DMS79 (cell line): ENCODE measurements around the gene KCNIP1.
"Not testable (repeated sequence)": the region's sequence is repeated elsewhere in the genome, so short reads cannot be mapped to it uniquely, and the experiment has no call there.

Source experiments
- DNase-seq: peaks from one replicate; lab custom pipeline; 2025; lab: John Stamatoyannopoulos, UW

Gene KCNIP1

DNA sequence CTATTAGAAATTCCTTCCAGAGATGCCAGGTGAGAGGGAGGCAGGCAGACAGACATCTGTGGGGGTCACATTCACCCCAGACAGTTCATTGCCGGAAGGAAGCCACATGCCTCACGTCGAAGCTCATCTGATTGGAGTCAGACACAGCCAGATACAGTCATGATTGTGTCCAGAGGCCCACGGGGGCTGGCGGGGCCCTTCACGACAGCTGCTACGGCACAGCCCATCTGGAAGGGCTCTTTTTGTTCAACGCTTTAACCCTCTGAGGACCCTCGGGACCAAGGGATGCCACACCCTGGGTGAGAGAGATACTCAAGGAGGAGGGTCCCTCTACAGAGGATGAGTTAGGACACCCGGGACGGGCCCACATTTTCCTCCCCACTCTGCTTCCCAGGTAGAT is 247.8 kb downstream of the KCNIP1 start:
- no peak for DNase-seq

DNA sequence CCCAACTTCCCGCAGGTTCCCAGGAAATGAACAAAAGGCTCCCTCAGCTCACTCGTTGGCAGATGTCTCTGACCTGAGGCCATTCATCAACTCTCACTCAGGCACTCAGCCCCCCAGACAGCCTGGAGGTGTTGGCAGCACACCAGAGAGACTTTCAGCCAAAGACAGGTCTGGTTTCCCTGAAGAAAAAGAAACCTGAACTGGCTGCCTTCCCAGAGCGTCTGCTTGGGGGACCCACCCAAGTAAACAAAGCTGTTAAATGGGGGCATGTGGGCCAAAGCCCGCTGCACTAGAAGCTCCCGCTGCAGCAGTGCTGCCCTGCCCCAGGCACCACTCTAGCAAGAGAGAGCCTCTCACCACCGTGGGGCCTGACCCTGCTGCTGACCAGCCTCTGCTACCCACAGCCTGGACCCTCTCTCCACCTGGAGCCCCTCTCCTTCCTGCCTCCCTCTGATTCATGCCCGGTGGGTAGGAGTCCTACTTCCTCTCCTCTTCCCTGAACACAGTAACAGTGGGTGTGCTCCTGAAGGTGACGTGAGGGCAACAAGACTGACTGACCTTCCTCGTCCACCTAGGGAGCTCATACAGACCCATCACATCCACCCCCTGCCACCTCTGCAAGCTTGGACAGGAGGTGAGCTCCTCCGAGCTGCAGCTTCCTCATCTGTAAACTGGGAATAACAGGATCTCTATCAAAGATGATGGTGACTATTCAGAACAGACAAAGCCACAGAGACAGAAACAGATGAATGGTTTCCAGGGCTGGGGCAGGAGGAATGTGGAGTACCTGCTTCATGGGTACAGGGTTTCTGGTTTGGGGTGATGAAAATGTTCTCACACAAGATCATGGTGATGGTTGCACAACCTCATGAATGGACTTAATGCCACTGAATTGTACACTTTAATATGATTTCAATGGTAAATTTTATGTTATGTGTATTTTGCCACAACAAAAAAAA is 248.7 kb downstream of the KCNIP1 start:
- peak; percentile 80 for DNase-seq

DNA sequence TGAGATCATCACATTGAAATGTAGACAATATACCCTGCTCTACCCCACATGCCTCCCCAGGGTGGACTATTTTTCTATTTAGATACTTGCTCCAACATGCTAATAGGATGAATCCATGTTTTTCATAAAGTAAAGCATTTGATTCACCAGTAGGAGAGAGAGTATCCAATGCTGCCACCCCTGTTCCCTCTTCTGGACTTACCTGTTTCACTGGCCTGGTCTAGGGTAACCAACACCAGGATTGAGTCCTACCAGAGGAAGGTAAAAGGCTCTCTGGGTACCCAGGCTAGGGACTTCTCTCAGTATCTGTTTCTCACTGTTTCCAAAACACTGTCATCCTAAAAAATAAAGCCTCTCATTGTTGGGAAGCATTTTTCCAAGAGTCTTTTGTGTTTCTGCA is 249.5 kb downstream of the KCNIP1 start:
- DNase-seq = no peak

DNA sequence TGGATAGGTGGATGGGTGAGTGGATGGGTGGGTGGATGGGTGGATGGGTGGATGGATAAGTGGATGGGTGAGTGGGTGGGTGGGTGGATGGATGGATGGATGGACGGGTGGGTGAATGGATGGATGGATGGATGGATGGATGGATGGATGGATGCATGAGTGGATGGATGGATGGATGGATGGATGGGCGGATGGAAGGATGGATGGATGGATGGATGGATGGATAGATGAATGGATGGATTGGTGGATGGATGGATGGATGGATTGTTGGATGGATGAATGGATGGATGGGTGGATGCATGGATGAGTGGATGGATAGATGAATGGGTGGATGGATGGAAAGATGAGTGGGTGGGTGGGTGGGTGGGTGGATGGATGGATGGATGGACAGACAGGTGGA is 250.7 kb downstream of the KCNIP1 start:
- DNase-seq = not testable (repeated sequence)

DNA sequence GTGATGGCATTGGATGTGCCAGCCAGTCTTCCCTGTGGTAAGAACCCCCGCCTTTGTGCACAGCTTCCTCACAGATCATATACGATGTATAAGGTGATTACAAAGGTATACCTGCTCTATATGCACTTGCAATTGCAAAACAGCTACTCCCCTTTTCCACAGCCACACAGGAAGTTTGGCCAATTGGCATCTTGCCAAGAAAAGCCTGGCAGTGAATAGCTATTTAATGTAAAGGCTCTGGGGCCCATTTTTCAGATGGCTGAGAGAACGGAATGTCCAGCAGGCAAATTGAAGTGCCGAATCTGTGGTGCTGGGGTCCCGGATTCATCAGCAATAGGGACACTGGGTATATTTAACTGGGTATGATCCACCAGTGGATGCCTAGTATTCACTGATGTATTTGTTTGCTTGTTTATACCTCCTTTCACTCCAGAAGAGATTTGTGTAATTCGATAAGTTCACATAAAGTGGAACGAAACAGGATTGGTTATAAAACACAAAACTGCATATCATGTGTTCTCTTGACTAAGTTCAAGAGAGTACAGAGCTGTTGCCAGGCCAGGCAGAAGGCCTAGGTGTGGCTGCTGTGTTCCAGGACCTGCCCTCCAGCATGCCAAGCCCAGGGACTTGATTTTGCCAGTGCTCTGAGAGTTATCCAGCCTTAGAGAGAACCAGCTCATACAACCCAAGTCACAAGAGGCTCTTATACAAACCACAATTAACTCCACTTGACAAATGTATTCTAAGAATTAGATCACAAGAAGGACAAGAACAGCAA is 252.0 kb downstream of the KCNIP1 start:
- peak; percentile 77 for DNase-seq

DNA sequence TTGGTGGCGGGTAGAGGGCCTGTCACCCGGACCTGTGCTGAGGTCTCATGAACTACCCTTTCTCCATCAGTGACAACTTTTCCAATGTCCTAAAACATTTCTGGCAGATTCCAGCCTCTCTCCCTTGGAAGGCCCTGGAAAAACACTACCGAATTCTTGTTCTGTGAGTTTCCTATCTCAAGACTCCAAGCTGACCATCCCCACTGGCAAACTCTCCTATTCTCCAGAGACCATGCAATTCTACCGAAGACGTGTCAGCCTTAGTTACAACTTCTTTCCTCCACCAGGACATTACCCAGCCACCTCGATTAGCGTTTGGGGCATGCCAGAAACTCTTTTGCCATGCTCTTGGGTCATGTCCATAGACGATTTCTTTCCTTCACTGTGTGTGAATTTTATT is 252.9 kb downstream of the KCNIP1 start:
- no peak for DNase-seq

DNA sequence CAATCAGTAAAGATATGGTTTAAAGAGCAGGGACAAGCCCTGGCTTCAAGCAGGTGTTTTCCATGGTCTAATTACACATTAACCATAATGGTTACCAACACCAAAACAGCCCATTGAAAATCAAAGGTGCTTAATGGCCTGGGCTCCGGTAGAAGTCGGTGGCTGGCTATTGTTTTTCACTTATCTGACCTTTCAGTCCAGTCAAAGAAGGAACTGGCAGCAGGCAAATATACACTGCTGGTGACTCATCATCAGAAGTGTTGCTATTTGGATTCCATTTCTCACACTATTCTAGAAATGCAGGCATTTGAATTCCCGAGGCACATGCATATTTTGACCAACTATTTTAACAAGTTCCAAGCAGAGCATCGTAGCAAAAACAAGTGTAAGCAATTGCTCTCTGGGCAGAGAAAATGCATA is 253.4 kb downstream of the KCNIP1 start:
- no peak for DNase-seq

DNA sequence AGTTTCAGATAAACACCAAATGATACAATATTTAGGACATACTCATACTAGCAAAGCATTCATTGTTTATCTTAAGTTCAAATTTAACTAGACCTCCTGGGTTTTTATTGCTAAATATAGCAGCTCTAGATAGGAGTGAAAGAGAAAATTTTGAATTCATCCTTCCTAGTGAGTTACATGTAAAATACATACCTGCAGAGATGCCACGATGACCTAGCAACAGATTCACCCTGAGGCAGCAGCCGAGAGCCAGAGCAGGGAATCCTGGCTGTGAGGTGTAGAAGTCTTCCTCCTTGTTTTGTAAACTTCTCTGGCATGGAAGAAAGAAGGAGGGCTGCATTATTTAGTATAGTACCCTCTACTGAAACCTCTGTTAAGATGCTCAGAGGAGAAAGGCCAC is 253.8 kb downstream of the KCNIP1 start:
- DNase-seq = no peak

DNA sequence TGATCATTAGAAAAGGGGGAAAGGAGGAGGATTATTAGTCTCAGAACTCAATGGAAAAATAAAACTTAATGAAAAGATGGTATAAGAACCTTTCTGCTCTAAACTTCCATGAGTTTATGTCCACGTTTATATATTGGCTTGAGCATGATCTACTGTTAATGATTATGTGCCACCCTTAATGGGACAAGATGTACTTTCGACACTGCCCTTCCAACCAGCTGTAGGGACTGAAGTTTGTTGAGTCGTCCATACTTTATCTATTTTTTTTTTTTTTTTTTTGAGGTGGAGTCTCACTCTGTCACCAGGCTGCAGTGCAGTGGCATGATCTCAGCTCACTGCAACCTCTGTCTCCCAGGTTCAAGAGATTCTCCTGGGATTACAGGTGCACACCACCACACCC is 254.7 kb downstream of the KCNIP1 start:
- no peak for DNase-seq

DNA sequence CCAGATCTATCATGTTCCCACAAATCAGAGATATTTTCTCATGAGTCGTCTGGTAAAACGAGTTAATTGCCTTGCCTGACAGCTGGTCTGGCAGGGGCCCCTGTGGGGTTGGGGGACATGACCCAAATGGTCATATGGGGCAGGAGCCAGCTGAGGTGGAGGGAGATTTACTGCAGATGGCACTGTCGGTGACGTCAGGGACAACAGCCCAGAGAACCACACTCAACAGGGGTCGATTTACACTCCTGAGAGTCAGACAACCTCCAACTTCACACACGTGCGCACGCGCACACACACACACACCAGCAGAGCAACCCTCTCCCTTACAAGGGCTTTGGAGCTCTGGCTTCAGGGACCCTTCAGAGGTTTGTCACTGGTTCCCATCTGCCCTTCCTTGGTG is 256.3 kb downstream of the KCNIP1 start:
- DNase-seq = no peak

DNA sequence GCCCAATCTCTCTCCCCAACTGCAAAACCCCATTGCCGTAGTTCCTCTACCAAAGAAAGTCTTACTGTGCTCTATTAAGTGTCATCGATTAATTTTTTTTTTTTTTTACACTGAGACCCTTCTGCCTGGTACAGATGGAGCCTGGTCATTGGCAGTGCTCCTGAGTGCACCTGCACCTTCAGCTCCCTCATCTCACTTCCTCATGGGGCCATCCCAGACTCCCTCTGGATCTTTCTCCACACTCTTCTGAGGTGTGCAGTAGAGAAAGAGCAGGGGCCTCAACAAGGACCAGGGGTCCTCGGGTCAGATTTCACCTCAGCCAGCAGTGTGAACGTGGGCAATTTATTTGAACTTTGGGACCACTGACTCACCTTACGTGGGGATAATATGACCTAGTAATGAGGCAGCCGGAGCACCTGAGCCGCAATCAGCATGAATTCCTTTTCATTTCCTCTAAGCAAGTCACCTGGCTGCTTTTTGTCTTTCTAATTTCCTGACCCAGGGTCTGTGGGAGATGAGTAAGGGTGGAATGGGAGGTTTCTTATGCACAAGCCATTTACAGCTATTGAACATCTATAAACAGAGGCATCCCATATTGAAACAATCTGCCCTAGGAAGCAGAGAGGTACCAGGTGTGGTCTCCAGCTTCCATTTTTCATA is 257.4 kb downstream of the KCNIP1 start:
- DNase-seq = no peak

DNA sequence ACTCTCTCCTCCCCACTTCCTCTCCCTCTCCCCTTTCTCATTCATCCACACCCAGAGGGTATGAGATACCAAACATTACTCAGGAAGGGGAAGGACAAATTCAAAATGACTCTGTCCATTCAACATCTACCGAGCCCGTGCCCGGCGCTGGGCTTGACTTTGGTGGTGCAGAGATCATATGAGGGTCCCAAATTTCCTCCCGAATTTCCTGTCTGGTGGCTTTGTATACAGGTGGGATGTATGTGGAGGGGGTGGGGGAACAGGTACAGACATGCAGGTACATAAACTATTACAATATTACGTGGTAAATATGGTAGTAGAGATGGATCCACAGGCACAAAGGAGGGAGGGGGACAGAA is 257.9 kb downstream of the KCNIP1 start:
- no peak for DNase-seq

DNA sequence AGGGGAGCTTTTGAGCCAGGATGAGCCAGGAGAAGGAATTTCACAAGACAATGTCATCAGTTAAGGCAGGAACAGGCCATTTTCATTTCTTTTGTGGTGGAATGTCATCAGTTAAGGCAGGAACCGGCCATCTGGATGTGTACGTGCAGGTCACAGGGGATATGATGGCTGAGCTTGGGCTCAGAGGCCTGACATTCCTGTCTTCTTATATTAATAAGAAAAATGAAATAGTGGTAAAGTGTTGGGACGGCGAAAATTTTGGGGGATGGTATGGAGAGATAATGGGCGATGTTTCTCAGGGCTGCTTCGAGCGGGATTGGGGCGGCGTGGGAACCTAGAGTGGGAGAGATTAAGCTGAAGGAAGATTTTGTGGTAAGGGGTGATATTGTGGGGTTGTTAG is 258.5 kb downstream of the KCNIP1 start:
- DNase-seq = not testable (repeated sequence)

DNA sequence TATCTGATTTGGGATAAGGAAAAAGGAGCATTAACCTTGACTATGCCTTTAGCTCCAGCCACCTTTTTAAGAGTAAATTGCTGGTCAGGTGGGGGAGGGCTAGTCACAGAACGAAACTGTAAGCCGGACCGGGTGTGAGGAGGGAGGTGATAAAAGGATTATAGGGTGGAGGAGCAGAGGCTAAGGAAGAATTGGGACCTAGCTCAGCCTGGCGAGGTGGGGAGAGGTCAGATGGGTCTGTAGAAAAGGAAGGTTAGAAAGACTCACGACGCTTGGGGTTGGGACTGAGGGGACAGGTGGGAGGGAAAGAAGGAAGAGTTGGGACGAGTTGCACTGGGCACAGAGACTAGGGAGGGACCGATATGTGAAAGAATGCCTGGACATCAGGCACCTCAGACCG is 262.0 kb downstream of the KCNIP1 start:
- not testable (repeated sequence) for DNase-seq

DNA sequence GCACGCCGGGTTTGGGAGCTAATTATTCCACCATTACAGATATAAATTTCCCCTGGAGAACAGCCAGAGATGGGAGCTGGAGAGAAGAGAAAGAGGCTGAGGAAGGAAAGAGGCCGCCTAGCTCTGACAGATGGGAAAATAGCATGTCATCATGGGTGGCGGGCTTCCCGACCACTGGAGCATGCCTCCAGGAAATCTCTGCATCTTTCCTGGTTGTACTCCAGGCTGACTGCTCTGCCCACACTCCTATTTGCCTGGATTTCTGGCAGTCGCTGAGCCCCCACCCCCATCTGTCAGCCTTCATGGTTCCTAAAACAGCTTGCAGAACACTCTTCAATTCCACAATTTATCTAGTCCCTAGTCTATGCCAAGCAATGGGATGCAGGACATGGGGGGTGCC is 265.4 kb downstream of the KCNIP1 start:
- no peak for DNase-seq

DNA sequence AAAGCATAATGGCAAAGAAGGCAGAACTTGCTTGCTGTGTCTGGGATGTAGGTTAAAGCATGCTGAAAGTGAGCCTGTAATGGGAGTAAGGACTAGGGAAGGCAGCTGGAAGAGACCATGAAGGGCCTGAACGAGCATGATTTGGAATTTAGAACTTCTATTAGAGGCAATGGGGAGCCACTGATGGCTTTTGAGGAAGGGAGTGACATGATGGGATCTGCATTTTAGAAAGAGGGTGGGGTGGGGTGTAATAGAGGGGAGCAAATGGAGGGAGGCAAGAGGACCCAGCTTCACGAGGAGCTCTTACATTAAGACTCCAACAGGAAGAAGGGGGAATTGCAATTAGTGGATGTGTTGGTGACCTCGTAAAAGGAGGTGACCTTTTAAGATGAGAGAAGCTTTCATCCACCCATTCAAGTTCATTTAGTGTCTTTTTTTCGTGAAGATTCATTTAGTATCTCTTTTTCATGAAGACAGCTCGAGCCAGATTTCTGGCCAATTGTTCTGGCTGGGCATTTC is 266.1 kb downstream of the KCNIP1 start:
- DNase-seq = no peak

DNA sequence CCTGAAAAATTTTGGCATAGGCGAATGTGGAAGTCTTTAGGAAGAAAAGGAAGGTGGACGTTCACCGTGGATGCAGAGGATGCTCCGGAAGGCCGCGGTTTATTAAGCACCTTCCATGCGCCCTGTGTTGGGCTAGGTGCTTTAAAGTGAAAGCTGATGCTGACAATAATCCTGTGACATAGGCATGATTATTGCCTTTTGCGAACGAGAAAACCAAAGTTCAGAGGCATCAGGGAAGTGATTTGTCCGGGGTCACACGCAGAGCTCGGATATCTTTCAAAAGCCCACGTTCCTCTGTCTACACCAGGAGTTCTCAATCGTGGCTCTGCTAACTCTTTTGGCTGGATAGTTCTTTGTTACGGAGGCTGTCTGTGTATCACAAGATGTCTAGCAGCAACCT is 267.7 kb downstream of the KCNIP1 start:
- DNase-seq = no peak

DNA sequence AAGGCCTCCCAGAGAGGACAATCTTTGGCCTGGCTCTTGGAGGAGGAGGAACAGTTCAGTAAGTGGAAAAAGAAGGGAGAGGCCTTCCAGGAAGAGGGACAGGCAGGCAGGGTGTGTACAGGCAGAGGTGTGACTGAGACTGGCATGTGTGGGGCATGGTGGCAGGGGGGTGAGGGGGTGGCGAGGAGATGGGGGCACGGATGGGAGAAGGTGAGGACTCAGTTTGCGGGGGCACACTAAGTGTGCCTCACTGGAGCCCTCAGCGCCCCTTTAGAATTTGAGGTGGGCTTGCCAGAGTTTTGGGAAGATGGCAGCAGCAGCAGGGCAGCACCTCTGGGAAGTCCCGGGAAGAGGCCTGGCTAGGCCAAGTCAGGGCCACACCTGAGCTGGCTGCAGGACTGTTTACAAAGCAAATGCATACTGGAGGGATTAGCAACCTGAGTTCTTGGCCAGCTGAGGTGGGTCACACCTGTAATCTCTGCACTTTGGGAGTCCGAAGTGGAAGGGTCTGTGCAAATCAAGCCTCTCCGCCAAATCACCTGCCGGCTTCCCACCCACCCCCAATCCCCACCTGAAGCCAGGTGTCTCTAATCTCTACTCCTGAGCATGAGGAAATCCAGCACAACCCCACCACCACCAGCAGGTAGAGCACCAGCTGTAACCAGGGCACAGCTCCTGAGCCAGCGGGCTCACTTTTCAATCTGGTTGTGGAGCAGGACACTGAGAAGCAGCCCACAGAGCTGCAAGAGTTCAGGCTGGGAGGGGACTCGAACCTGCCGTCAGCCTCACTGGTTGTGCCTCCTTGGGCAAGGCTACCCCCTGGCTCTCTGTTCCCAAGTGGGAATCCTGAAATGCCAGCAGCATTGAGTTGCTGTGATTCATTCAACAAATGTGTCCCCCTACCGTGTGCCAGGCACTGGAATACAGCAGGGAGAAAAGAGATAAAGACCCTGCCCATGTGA is 269.5 kb downstream of the KCNIP1 start:
- DNase-seq = no peak

DNA sequence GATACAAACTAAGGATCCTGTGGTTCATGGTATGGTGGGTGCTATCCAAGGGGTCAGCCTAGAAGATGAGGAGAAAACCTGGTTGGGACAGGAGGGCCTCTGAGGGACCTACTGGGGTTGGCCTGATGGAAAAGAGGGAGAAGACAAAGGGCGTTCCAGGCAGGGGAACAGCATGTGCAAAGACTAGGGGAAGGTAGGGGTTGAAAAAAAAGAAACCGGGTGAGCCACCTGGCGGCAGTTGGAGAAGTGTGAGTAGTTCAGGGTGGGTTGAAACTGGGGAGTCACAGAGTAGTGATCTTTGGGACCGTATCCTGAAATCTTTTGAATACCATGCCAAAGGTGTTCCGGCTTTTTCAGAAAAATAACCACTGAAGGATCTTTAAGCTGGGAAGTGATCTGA is 271.0 kb downstream of the KCNIP1 start:
- DNase-seq = no peak

DNA sequence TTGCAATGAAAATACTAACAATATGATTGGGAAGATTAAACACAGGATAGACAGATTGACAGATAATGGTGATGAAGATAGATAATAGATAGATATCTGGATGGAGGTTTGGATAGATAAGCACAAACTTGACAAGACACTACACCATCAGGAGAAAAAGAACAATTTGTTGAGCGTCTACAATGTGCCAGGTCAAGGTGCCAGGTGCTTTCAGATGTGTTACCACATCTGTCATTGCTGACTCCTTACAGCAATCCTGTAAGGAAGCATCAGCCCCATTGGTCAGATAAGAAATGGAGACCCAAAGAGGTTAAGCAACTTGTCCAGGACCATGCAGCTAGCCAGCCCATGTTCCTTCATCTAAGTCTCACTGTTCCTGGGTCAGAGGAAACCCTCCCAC is 278.1 kb downstream of the KCNIP1 start:
- DNase-seq = no peak

DNA sequence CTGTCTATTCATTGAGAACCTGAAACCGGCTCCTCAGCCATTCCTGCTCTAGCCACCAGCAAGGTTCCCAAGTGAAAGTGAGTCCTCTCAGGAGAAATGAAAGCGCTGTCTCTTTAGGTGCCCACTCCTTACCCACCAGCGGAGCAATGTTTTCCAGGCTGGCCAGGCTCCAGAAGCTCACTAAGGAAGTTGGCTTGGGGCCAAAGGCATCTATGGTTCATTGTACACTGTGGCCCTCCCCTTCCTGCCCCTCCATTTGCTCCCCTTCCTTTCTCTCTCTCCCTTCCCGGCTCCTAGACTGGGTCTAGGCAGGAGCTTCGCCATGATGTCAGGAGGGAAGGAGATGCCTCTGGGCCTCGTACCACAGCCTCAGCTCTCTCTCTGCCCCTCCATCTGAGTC is 278.6 kb downstream of the KCNIP1 start:
- DNase-seq = peak; percentile 33
